HCT116 (cell line): ENCODE results near the gene UCKL1. TPM values are rescaled to one million over a fixed set of nuclear protein-coding genes. Genes with fewer than 3 reads are reported as not detected.

Experiments used
- ATAC-seq: fragments of 200-7000 bp; cut with Tn5 transposase; 2 replicates; pipeline ENCODE4 v1.9.1; 2020; ENCODE audit warnings: mild to moderate bottlenecking, moderate library complexity
- BruUV-seq: library from RNA; stranded (reverse); fragments of 400-500 nt; replicated peaks from 2 replicates; lab custom pipeline; 2021; lab: Mats Ljungman, UMichigan
- CTCF ChIA-PET: fragments of 300-600 bp; sonication (Branson Sonifier 250); formaldehyde crosslinking; loops from one replicate; lab custom pipeline; 2021; ENCODE audit warnings: antibody characterized with exemption; lab: Charles Lee
- POLR2A ChIA-PET: fragments of 300-600, 350-600 bp; sonication (Branson Sonifier 250); formaldehyde crosslinking; loops from one replicate; lab custom pipeline; 2021; ENCODE audit warnings: antibody characterized with exemption; lab: Charles Lee
- RAD21 ChIA-PET, 2 experiments: fragments of 300-600 bp; sonication (Branson Sonifier 250); formaldehyde crosslinking; loops; one replicate each; lab custom pipeline; 2023; ENCODE audit warnings: low total read pairs in 2 of 2; ENCODE audit not compliant: uncharacterized antibody in 2 of 2, unreplicated experiment in 2 of 2, low non-redundant PET in 1 of 2; lab: Charles Lee
- DNase-seq: peaks from one replicate; pipeline ENCODE4 v3.0.0-alpha.2; 2010; ENCODE audit warnings: low read depth, low spot score
- H2AFZ ChIP-seq: fragments of 200-600 bp; shearing (Covaris generic), sonication (generic); 2 replicates; pipeline ENCODE4 v1.6.1; 2017; ENCODE audit warnings: low read depth, mixed run types, mixed read lengths, antibody characterized with exemption, low read length; ENCODE audit not compliant: poor library complexity, severe bottlenecking
- H3K27ac ChIP-seq: 2 replicates; pipeline ENCODE4 v1.5.1; 2012; ENCODE audit warnings: low read depth, low read length
- H3K27me3 ChIP-seq: fragments of 200-600 bp; sonication (generic); 2 replicates; pipeline ENCODE4 v1.6.1; 2016; ENCODE audit warnings: mixed run types, low read length, mixed read lengths; ENCODE audit not compliant: insufficient read depth
- H3K36me3 ChIP-seq, 2 experiments: fragments of 200-500 bp in 1 of 2; fragments of 200-600 bp in 1 of 2; sonication (Bioruptor generic) in 1 of 2; sonication (generic) in 1 of 2; 2 replicates each; pipeline versions ENCODE4 v1.5.1 to v1.6.1; 2014 to 2016; ENCODE audit warnings: low read length in 2 of 2, inconsistent platforms in 1 of 2, mixed read lengths in 1 of 2, mixed run types in 1 of 2; ENCODE audit not compliant: insufficient read depth in 2 of 2, control insufficient read depth in 1 of 2
- H3K4me1 ChIP-seq, 2 experiments: fragments of 200-600 bp in 1 of 2; sonication (generic) in 1 of 2; 2 replicates each; pipeline versions ENCODE4 v1.5.1 to v1.6.1; 2012 to 2017; ENCODE audit warnings: low read length in 2 of 2, inconsistent platforms in 1 of 2, mild to moderate bottlenecking in 1 of 2, mixed read lengths in 1 of 2, mixed run types in 1 of 2, moderate library complexity in 1 of 2; ENCODE audit not compliant: insufficient read depth in 2 of 2, control insufficient read depth in 1 of 2
- H3K4me2 ChIP-seq: fragments of 200-600 bp; sonication (generic); 2 replicates; pipeline ENCODE4 v1.6.1; 2017; ENCODE audit warnings: mixed run types, low read length, mixed read lengths
- H3K4me3 ChIP-seq, 2 experiments: fragments of 200-600 bp in 1 of 2; sonication (generic) in 1 of 2; replicated peaks in 1 of 2; 2 replicates each; pipeline ENCODE4 v1.5.1; 2011 to 2016; ENCODE audit warnings: low read length in 2 of 2, control low read depth in 1 of 2, low read depth in 1 of 2, mild to moderate bottlenecking in 1 of 2, mixed read lengths in 1 of 2, mixed run types in 1 of 2
- H3K79me2 ChIP-seq: fragments of 200-600 bp; sonication (generic); 2 replicates; pipeline ENCODE4 v1.6.1; 2017; ENCODE audit warnings: mild to moderate bottlenecking, mixed run types, low read length, moderate library complexity, mixed read lengths; ENCODE audit not compliant: insufficient read depth
- H3K9ac ChIP-seq: fragments of 200-600 bp; sonication (generic); 2 replicates; pipeline ENCODE4 v1.6.1; 2016; ENCODE audit warnings: low read length, mixed read lengths
- H3K9me2 ChIP-seq: fragments of 200-600 bp; sonication (generic), shearing (Covaris generic); 2 replicates; pipeline ENCODE4 v1.6.1; 2017; ENCODE audit warnings: mixed run types, mild to moderate bottlenecking, moderate library complexity; ENCODE audit not compliant: insufficient read depth
- H3K9me3 ChIP-seq, 2 experiments: fragments of 200-500 bp in 1 of 2; fragments of 200-600 bp in 1 of 2; sonication (Bioruptor generic) in 1 of 2; sonication (generic) in 1 of 2; 2 replicates each; pipeline ENCODE4 v1.6.1; 2014 to 2017; ENCODE audit warnings: low read length in 2 of 2, mixed read lengths in 2 of 2, inconsistent platforms in 1 of 2, low read depth in 1 of 2, mild to moderate bottlenecking in 1 of 2, mixed run types in 1 of 2, moderate library complexity in 1 of 2; ENCODE audit not compliant: control insufficient read depth in 1 of 2, insufficient read depth in 1 of 2
- H4K20me1 ChIP-seq: fragments of 200-600 bp; sonication (generic), shearing (Covaris generic); 2 replicates; pipeline ENCODE4 v1.6.1; 2017; ENCODE audit warnings: mixed run types, mild to moderate bottlenecking, moderate library complexity; ENCODE audit not compliant: insufficient read depth
- CTCF ChIP-seq, 3 experiments: fragments of 200-600 bp in 1 of 3; sonication (generic) in 1 of 3; IDR thresholded peaks in 2 of 3; conservative IDR thresholded peaks in 1 of 3; 2 replicates each; pipeline ENCODE4 v1.5.1; 2012 to 2017; ENCODE audit warnings: low read depth in 2 of 3, low read length in 2 of 3, antibody characterized with exemption in 1 of 3, borderline replicate concordance in 1 of 3, control low read depth in 1 of 3, mild to moderate bottlenecking in 1 of 3, mixed read lengths in 1 of 3, mixed run types in 1 of 3, moderate library complexity in 1 of 3; ENCODE audit not compliant: insufficient read depth in 1 of 3
- EGR1 ChIP-seq: IDR thresholded peaks from 2 replicates; pipeline ENCODE4 v1.6.1; 2012; ENCODE audit warnings: low read depth
- MAX ChIP-seq: IDR thresholded peaks from 2 replicates; pipeline ENCODE4 v1.6.1; 2012
- POLR2A ChIP-seq: IDR thresholded peaks from 2 replicates; pipeline ENCODE4 v1.7.0; 2011; ENCODE audit warnings: borderline replicate concordance; ENCODE audit not compliant: insufficient read depth, insufficient read length; ENCODE audit errors: extremely low read depth
- RAD21 ChIP-seq: IDR thresholded peaks from 2 replicates; pipeline ENCODE4 v1.6.1; 2012; ENCODE audit warnings: low read depth, mild to moderate bottlenecking
- SP1 ChIP-seq: IDR thresholded peaks from 2 replicates; pipeline ENCODE4 v1.6.1; 2012; ENCODE audit warnings: low read depth
- ZBTB33 ChIP-seq: IDR thresholded peaks from 2 replicates; pipeline ENCODE4 v1.6.1; 2011; ENCODE audit warnings: mild to moderate bottlenecking, low read length, moderate library complexity; ENCODE audit not compliant: insufficient replicate concordance; ENCODE audit errors: extremely low read depth
- intact Hi-C: fragments of 100-400 bp; cut with micrococcal nuclease; formaldehyde crosslinking; loops from 2 replicates; pipeline ENCODE4 v1.10.0; 2022
- total RNA-seq: library from RNA; stranded (reverse); gene quantifications from one replicate; pipeline ENCODE4 v1.2.1, GENCODE V29; 2021; ENCODE audit not compliant: unreplicated experiment

UCKL1 gene
- total RNA-seq, 1 experiment from 2014 or later = 54.2 TPM

GRCh38 chr20:63958471-63958870 is 2.3 kb upstream of the UCKL1 start:
- no TSS peak for BruUV-seq

More at GRCh38 chr20:63958471-63958870, 2.3 kb upstream of the UCKL1 start:
- no peaks in the 10 kb centered on the region for H3K27me3 ChIP-seq
- intact Hi-C loops = loop anchor here (5.0 kb wide), 1 partner anchor 261 kb away; the partner anchor contains the start of gene TNFRSF6B
- H3K79me2 ChIP-seq = peaks cover 27% of the 10 kb centered on the region
- peak overlapping the region; percentile 91 for H3K4me2 ChIP-seq
- ChIA-PET POLR2A (interaction anchor here (1.5 kb wide), 1 partner anchor 9 kb away, joined by 5 read pairs; no protein-coding TSS in a partner anchor), CTCF (interaction anchor here (1.0 to 2.1 kb wide), 2 partner anchors 15 to 22 kb away, joined by 4 to 12 read pairs; partner anchors contain the start of gene PRPF6), RAD21 (no interaction called here)
- H4K20me1 ChIP-seq = no peaks in the 10 kb centered on the region
- H3K9ac ChIP-seq = no peak overlapping the region
- H3K4me3 ChIP-seq = no peak overlapping the region
- DNase-seq = no peak
- no peaks in the 10 kb centered on the region for H3K9me2 ChIP-seq
- TF ChIP-seq POLR2A (no peak), SP1 (no peak), RAD21 (no peak), MAX (no peak), ZBTB33 (no peak), EGR1 (no peak), CTCF (IDR thresholded peaks at IDR 0.05 in 2 of 3, conservative IDR thresholded peaks at IDR 0.05 in 1 of 3; ENCODE audit: borderline replicate concordance in 1 of 3, insufficient read depth in 1 of 3, low read depth in 2 of 3, low read length in 2 of 3) (no peak)
- no peak for ATAC-seq
- no peaks in the 10 kb centered on the region for H3K9me3 ChIP-seq
- no peak overlapping the region for H2AFZ ChIP-seq
- H3K27ac ChIP-seq = peak overlapping the region; percentile 47; the same call in 1 of the 2 replicates
- peaks cover 17 to 46% of the 10 kb centered on the region in 2 experiments; a peak in 3 of 4 replicates for H3K4me1 ChIP-seq
- no peaks in the 10 kb centered on the region; a peak in 2 of 4 replicates for H3K36me3 ChIP-seq
